Suppressor macrophage treated with lipopolysaccharide for 4 hours (primary cell): ENCODE results near the gene LCN2.
A peak's percentile ranks its signal among the peaks of the same experiment; 100 is the strongest.
"Not testable (repeated sequence)": the region's sequence is repeated elsewhere in the genome, so short reads cannot be mapped to it uniquely, and the experiment has no call there.

ENCODE experiments used
- DNase-seq: peaks from one replicate; pipeline ENCODE4 v3.0.0-alpha.2; 2020

LCN2 gene

GRCh38 chr9:128169925-128170324 lies 20.7 kb downstream of the LCN2 start:
- no peak for DNase-seq

GRCh38 chr9:128174062-128174461 lies 24.8 kb downstream of the LCN2 start:
- no peak for DNase-seq

- DNase-seq = no peak
These were observed 25.9 kb downstream of the LCN2 start for GRCh38 chr9:128175102-128175563.

GRCh38 chr9:128175726-128176125 lies 26.5 kb downstream of the LCN2 start:
- no peak for DNase-seq

GRCh38 chr9:128178806-128179431 lies 29.7 kb downstream of the LCN2 start:
- DNase-seq = no peak

- no peak for DNase-seq
These were observed 30.7 kb downstream of the LCN2 start for GRCh38 chr9:128180001-128180400.

- DNase-seq = no peak
These were observed 31.2 kb downstream of the LCN2 start for GRCh38 chr9:128180447-128180846.

GRCh38 chr9:128181480-128181879 lies 32.2 kb downstream of the LCN2 start:
- DNase-seq = not testable (repeated sequence)

GRCh38 chr9:128182893-128183588 lies 33.8 kb downstream of the LCN2 start:
- no peak for DNase-seq

GRCh38 chr9:128185979-128186965 lies 37.0 kb downstream of the LCN2 start:
- no peak for DNase-seq

GRCh38 chr9:128187361-128187760 lies 38.1 kb downstream of the LCN2 start:
- no peak for DNase-seq

GRCh38 chr9:128188209-128188608 lies 39.0 kb downstream of the LCN2 start:
- no peak for DNase-seq

GRCh38 chr9:128190013-128190412 lies 40.8 kb downstream of the LCN2 start:
- no peak for DNase-seq

- no peak for DNase-seq
These were observed 41.5 kb downstream of the LCN2 start for GRCh38 chr9:128190516-128191405.

GRCh38 chr9:128191406-128192046 lies 42.3 kb downstream of the LCN2 start, which contains the start of gene CIZ1:
TSS of gene CIZ1 (minus strand) at chr9:128191572. CDS start at chr9:128190857, 715 bp downstream.
- DNase-seq = peak; percentile 92

- peak; percentile 87 for DNase-seq
These were observed 43.5 kb downstream of the LCN2 start for GRCh38 chr9:128192601-128193371.

- DNase-seq = no peak
These were observed 44.3 kb downstream of the LCN2 start for GRCh38 chr9:128193469-128194096.

- DNase-seq = no peak
These were observed 52.5 kb downstream of the LCN2 start for GRCh38 chr9:128201441-128202369.

GRCh38 chr9:128202648-128203023 lies 53.4 kb downstream of the LCN2 start:
- no peak for DNase-seq
